GM12892 (cell line): ENCODE results near the gene RREB1.

Experiments
- DNase-seq: peaks from one replicate; pipeline ENCODE4 v3.0.0; 2011; ENCODE audit not compliant: insufficient read length
- FAIRE-seq: peaks from 2 replicates; lab custom pipeline; 2011; peaks lifted over from hg19 to GRCh38; lab: Jason Lieb, UNC
- POLR2A ChIP-seq: IDR thresholded peaks from 2 replicates; pipeline ENCODE4 v1.6.1; 2011; ENCODE audit warnings: low read depth, low read length, control low read depth
- POLR2AphosphoS5 ChIP-seq: IDR thresholded peaks from 2 replicates; pipeline ENCODE4 v1.6.1; 2011; ENCODE audit warnings: low read depth, low read length, control low read depth
- TAF1 ChIP-seq: IDR thresholded peaks from 2 replicates; pipeline ENCODE4 v1.6.1; 2011; ENCODE audit warnings: low read depth, mild to moderate bottlenecking, control low read depth, low read length, borderline replicate concordance

The RREB1 gene

GRCh38 chr6:7229376-7230326, 121.9 kb downstream of the RREB1 start:
- TF ChIP-seq TAF1 (no peak), POLR2A (no peak), POLR2AphosphoS5 (no peak)
- FAIRE-seq: no peak
- DNase-seq: no peak

GRCh38 chr6:7230327-7230691, 122.5 kb downstream of the RREB1 start:
- TF ChIP-seq POLR2AphosphoS5 (no peak), POLR2A (no peak), TAF1 (no peak)
- DNase-seq (no peak), FAIRE-seq (no peak)

GRCh38 chr6:7230956-7231713, 123.4 kb downstream of the RREB1 start:
- FAIRE-seq (no peak), DNase-seq (no peak)
- TF ChIP-seq POLR2AphosphoS5 (no peak), POLR2A (no peak), TAF1 (no peak)

GRCh38 chr6:7232351-7232750, 124.6 kb downstream of the RREB1 start:
- DNase-seq (no peak), FAIRE-seq (no peak)
- TF ChIP-seq POLR2AphosphoS5: no peak
- TF ChIP-seq TAF1: no peak
- no peak for TF ChIP-seq POLR2A

- no peak for TF ChIP-seq POLR2A
- TF ChIP-seq TAF1: no peak
- TF ChIP-seq POLR2AphosphoS5: no peak
- no peak for FAIRE-seq
- DNase-seq: no peak
These were observed 126.8 kb downstream of the RREB1 start for GRCh38 chr6:7234547-7234946.

- FAIRE-seq: no peak
- TF ChIP-seq POLR2A: no peak
- TF ChIP-seq TAF1: no peak
- no peak for TF ChIP-seq POLR2AphosphoS5
- no peak for DNase-seq
These were observed 128.0 kb downstream of the RREB1 start for GRCh38 chr6:7235712-7236305.

GRCh38 chr6:7236306-7237209, 128.8 kb downstream of the RREB1 start:
- TF ChIP-seq TAF1 (no peak), POLR2A (peak; percentile 31; the same call in 1 of the 2 replicates), POLR2AphosphoS5 (peak; percentile 42; the same call in 1 of the 2 replicates)
- DNase-seq (no peak), FAIRE-seq (peak; percentile 69)

GRCh38 chr6:7237653-7238188, 130.0 kb downstream of the RREB1 start:
- FAIRE-seq (no peak), DNase-seq (no peak)
- TF ChIP-seq POLR2AphosphoS5: no peak

GRCh38 chr6:7238526-7238899, 130.8 kb downstream of the RREB1 start:
- FAIRE-seq: no peak
- TF ChIP-seq TAF1 (no peak), POLR2AphosphoS5 (no peak), POLR2A (no peak)
- no peak for DNase-seq

GRCh38 chr6:7238900-7239589, 131.3 kb downstream of the RREB1 start:
- peak; percentile 27 for FAIRE-seq
- TF ChIP-seq POLR2AphosphoS5: no peak
- TF ChIP-seq POLR2A: no peak; the same call in 1 of the 2 replicates
- TF ChIP-seq TAF1: no peak

GRCh38 chr6:7239590-7239948, 131.8 kb downstream of the RREB1 start:
- TF ChIP-seq TAF1 (no peak), POLR2AphosphoS5 (no peak), POLR2A (no peak; the same call in 1 of the 2 replicates)
- DNase-seq (no peak), FAIRE-seq (no peak)

More at GRCh38 chr6:7238900-7239589, 131.3 kb downstream of the RREB1 start:
- DNase-seq: no peak
